SH-SY5Y (cell line): ENCODE data around the gene USP15.

Experiments
- GATA2 ChIP-seq: IDR thresholded peaks from 2 replicates; pipeline ENCODE4 v1.6.1; 2011; ENCODE audit warnings: mild to moderate bottlenecking, low read depth, low read length
- GATA3 ChIP-seq: IDR thresholded peaks from 2 replicates; pipeline ENCODE4 v1.6.1; 2011; ENCODE audit warnings: low read depth, mild to moderate bottlenecking, low read length, moderate library complexity

- TF ChIP-seq GATA2 (no peak), GATA3 (no peak)
These were observed 5.2 kb upstream of the USP15 start for GRCh38 chr12:62254967-62255366.
